Body of pancreas (tissue), 4 donors: ENCODE data around the gene AKAP8.

Source experiments
- POLR2A ChIP-seq, 3 donors: fragments of 450-650 bp; IDR thresholded peaks; one replicate each; pipeline ENCODE4 v1.6.1; 2016; ENCODE audit warnings: antibody characterized with exemption in 3 of 3, mild to moderate bottlenecking in 2 of 3
- TF ChIP-seq, protein P1 (sequence below), 7 experiments: fragments of 450-650 bp in 4 of 7; fragments of 200-600 bp in 3 of 7; sonication (generic) in 3 of 7; IDR thresholded peaks; one replicate each; pipeline ENCODE4 v1.5.1; 2016 to 2019; ENCODE audit warnings: antibody characterized with exemption in 7 of 7

DNA sequence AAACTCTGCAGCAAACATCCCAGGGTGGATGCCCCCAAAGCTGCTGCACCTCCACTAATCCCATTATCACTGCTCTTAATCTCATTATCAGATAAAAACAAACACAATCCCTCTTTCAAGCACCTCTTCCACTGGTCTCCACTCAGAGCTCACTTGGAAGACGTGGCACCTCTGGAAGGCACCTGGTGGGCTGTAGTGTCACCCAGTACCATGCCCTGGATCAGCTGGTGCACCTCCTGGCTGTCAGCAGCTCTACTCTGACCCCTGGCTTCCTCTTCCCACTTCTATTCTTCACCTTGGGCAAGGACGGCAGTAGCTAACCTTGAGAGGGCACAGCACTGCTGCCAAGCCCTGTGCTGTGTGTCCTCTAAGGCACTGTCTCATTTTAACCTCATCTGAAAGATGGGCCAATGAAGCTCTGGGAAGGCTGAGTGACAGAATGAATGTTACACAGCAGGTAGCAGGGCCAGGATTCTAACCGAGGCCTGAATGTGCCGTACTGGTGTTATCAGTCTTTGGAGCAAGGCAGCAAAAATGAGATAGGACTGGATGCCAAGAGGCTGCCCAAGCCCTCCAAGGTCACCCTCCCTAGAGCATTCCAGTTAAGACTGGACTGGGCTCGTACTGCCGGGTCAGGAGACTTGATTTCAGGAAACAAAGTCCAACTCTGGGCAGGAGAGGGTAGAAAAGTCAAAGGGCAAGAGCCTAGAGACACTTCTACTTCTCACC is 54.6 kb downstream of the AKAP8 start:
- TF ChIP-seq, protein P1, sequence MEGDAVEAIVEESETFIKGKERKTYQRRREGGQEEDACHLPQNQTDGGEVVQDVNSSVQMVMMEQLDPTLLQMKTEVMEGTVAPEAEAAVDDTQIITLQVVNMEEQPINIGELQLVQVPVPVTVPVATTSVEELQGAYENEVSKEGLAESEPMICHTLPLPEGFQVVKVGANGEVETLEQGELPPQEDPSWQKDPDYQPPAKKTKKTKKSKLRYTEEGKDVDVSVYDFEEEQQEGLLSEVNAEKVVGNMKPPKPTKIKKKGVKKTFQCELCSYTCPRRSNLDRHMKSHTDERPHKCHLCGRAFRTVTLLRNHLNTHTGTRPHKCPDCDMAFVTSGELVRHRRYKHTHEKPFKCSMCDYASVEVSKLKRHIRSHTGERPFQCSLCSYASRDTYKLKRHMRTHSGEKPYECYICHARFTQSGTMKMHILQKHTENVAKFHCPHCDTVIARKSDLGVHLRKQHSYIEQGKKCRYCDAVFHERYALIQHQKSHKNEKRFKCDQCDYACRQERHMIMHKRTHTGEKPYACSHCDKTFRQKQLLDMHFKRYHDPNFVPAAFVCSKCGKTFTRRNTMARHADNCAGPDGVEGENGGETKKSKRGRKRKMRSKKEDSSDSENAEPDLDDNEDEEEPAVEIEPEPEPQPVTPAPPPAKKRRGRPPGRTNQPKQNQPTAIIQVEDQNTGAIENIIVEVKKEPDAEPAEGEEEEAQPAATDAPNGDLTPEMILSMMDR (IDR thresholded peaks at IDR 0.05), result peak in 2 of 7 experiments; percentile 10 to 14
- TF ChIP-seq POLR2A (IDR thresholded peaks at IDR 0.05), result peak in 1 of 3 donors; percentile 14
